ENCODE data around the gene ZFP42.
"Not testable (repeated sequence)": the region's sequence is repeated elsewhere in the genome, so short reads cannot be mapped to it uniquely, and the experiment has no call there.

The ZFP42 gene

GRCh38 chr4:187995322-187996207, at the start of gene ZFP42:
TSS of gene ZFP42 (plus strand) at chr4:187995771. CDS start at chr4:188002808, 7,037 bp downstream.
- no peak for DNase-seq (ENCODE audit: low read depth)

DNA sequence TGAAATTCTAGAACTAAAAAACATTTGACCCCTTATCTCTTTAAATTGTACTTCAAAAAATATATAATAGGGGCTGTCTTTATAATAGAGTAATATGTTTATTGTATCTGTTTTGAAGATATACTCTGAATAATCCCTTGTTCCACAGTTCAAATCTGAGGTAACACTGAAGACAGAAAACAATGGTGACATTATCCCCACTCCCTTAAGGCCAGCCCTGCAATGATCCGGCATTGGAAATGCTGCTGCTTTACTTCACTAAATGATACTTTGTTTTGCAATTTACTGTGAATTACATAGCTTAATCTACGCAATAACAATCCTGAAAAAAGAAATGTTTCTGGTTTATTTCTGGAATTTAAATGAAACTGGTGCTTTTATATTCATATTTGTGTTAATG, 34.4 kb upstream of the ZFP42 start:
- no peak for DNase-seq (ENCODE audit: low read depth)

GRCh38 chr4:187961961-187962360, 33.6 kb upstream of the ZFP42 start:
- no peak for DNase-seq (ENCODE audit: low read depth)

- DNase-seq (ENCODE audit: low read depth), result no peak
Measured at GRCh38 chr4:187962926-187963325, 32.6 kb upstream of the ZFP42 start.

GRCh38 chr4:187965726-187966125, 29.8 kb upstream of the ZFP42 start:
- DNase-seq (ENCODE audit: low read depth), result no peak

DNA sequence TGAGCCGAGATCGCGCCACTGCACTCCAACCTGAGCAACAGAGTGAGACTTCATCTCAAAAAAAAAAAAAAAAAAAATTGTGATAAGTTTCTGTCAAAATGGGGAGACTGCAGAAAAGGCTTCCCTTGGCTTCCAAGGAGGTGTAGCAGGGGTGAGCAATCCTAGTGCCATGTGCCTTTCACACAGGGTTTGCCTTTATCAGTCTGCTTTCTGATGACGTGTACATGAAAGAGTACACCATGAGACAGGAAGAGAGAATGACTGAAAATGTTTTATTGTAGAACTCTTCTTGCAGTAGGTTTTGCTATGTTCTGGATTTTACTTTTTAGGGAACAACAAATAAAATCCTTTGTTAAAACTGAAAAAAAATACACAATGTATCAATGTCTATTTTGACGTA, 23.4 kb upstream of the ZFP42 start:
- DNase-seq (ENCODE audit: low read depth), result no peak

GRCh38 chr4:187983746-187984145, 11.8 kb upstream of the ZFP42 start:
- DNase-seq (ENCODE audit: low read depth), result no peak

DNA sequence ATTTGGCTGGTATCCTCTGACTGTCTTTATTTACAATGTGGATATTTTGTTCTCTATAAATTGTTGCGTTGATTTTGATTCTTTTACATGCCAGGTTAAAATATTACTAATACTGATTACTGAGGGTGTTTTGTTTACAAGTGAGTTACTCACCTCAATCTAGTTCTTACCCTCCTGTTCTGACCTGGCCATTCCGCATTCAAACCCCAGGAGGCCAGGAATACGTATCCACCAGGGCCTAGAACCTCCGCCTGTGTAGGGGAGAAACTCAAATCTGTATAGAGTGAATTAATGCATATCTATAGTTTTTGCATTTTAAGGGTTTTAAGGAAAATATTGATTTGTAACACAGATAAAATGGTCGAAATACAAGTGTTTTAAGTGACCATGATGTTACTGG, 2.6 kb upstream of the ZFP42 start:
- DNase-seq (ENCODE audit: low read depth), result no peak

GRCh38 chr4:187993827-187994226, 1.7 kb upstream of the ZFP42 start:
- no peak for DNase-seq (ENCODE audit: low read depth)

GRCh38 chr4:187996502-187997177, 1.1 kb downstream of the ZFP42 start:
- no peak for DNase-seq (ENCODE audit: low read depth)

DNA sequence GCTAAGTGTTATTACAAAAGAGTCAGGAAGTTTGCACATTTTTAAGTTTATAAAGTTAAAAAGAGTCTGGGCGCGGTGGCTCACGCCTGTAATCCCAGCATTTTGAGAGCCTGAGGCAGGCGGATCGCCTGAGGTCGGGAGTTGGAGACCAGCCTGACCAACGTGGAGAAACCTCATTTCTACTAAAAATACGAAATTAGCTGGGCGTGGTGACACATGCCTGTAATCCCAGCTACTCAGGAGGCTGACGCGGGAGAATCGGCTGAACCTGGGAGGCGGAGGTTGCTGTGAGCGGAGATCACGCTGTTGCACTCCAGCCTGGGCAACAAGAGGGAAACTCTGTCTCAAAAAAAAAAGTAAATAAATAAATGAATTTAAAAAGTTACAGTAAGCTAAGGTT, 2.4 kb downstream of the ZFP42 start:
- DNase-seq (ENCODE audit: low read depth), result not testable (repeated sequence)

DNA sequence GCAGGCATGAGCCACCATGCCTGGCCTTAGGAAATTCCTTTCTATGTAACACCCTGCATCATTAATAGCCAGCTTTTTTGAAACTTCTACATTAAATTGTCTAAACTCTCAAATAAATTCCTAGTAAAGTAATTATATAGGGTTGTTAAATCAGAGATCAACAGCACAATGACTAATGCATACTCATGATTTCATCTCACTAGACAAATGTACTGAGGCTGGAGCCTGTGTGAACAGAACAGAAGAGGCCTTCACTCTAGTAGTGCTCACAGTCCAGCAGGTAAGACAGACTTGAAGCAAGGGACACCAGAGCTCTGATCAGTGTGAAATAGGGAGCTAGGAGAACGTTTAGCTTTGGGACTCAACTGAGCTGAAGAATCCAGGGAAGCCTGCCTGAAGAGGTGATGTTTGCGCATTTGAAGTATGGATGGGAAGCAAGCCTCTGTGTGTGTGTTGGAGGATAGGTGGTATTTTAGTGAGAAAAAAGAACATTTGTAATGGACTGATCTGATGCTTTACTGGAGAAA, 3.9 kb downstream of the ZFP42 start:
- DNase-seq (ENCODE audit: low read depth), result no peak

- no peak for DNase-seq (ENCODE audit: low read depth)
Measured at GRCh38 chr4:188002323-188002722, 6.8 kb downstream of the ZFP42 start.

- no peak for DNase-seq (ENCODE audit: low read depth)
Measured at GRCh38 chr4:188002751-188003150, 7.2 kb downstream of the ZFP42 start.

- no peak for DNase-seq (ENCODE audit: low read depth)
Measured at GRCh38 chr4:188005561-188005960, 10.0 kb downstream of the ZFP42 start.

DNA sequence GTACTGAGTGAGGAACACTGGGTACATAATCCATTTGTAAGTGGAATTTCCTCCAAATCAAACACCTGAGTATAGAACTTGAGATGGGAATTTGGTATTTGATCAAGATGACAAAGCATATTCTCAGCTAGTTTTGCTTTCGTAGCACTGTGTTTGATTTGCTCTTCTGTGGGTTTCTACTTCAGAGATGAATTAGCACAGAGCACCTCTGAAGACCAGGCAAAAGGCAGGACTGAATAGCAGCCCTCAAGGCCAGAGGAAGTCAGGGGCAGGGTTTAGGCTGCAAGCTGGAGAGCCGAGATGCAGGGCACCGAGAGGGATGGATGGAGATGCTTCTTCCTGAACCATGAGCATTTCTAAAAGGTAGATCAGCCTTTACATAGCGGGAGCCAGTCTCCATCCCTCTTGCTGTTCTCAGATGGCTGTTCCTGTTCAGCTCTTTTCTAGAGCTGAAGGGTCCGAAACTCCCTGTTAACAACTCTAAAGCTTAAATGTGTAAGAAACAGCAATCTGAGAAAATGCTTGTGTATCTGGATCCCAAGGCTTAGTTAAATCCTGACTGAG, 10.8 kb downstream of the ZFP42 start:
- DNase-seq (ENCODE audit: low read depth), result no peak

DNA sequence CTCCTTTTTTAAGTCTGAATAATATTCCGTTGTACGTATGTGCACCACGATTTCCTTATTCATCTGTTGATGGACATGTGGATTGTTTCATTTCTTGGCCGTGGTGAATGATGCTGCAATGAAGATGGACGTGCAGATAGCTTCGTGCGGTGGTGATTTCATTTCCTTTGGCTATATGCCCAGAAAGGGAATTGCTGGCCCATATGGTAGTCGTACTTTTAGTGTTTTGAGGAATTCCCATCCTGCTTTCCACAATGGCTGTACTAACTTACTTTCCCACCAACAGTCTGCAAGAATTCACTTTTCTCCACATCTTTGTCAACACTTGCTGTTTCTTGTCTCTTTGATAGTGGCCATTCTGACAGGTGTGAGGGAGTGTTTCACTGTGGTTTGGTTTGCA, 12.8 kb downstream of the ZFP42 start:
- no peak for DNase-seq (ENCODE audit: low read depth)

DNA sequence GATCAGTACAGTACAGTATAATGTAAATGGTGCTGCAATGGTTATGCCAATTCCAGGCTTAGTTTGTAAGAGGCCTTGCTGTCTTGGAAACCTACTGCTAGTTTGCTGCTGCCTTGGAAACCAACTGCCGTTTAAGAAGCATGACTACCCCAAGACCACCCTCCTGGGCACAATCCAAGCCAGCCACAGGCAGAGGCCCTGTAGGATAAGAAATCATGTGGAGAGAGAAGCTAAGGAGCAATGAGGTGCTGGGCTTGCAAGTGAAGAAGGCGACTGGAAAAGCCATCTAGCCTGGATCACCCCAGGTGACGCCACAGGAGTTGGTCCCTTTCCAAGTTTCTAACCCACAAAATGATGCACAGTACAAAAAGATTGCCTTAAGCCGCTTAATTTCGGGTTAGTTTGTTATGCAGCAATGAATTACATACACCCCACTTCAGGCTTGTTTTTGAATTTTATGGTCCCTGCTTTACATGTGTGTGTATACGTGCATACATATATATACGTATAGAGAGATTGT, 16.9 kb downstream of the ZFP42 start:
- DNase-seq (ENCODE audit: low read depth), result no peak

GRCh38 chr4:188015025-188015940, 19.7 kb downstream of the ZFP42 start:
- DNase-seq (ENCODE audit: low read depth), result no peak

DNA sequence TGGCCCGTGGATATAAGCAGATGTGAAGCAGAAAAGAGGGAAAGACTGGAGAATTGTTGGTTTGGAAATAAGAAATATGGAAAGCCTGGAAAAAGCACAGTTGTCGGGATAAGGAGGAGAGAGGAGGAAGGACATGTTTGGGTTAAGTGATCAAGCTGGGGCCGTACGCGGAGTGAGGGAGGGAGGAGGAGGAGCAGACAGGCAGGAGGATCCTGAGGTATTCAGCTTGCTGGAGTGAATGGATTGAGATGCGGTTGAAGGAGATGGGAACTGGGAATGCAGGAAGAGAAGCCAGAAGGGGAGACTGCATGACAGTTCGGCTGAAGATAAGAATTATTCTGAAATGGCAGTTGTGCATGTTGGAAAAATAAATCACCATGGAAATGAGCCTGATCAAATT, 21.2 kb downstream of the ZFP42 start:
- no peak for DNase-seq (ENCODE audit: low read depth)

- no peak for DNase-seq (ENCODE audit: low read depth)
Measured at GRCh38 chr4:188018262-188018661, 22.7 kb downstream of the ZFP42 start.

Measured in activated T-cell treated with anti-CD3 and anti-CD28 coated beads for 48 hours (primary cell).